C4-2B (cell line): ENCODE results near the gene ATP7B.

Source experiments
- H3K27ac ChIP-seq: fragments of 450-650 bp; 2 replicates; pipeline ENCODE4 v1.5.1; 2017
- CTCF ChIP-seq: fragments of 450-650 bp; conservative IDR thresholded peaks from 2 replicates; pipeline ENCODE4 v1.5.1; 2017; ENCODE audit warnings: mild to moderate bottlenecking
- ZFX ChIP-seq: fragments of 450-650 bp; IDR thresholded peaks from 2 replicates; pipeline ENCODE4 v1.6.1; 2017

Gene ATP7B

DNA sequence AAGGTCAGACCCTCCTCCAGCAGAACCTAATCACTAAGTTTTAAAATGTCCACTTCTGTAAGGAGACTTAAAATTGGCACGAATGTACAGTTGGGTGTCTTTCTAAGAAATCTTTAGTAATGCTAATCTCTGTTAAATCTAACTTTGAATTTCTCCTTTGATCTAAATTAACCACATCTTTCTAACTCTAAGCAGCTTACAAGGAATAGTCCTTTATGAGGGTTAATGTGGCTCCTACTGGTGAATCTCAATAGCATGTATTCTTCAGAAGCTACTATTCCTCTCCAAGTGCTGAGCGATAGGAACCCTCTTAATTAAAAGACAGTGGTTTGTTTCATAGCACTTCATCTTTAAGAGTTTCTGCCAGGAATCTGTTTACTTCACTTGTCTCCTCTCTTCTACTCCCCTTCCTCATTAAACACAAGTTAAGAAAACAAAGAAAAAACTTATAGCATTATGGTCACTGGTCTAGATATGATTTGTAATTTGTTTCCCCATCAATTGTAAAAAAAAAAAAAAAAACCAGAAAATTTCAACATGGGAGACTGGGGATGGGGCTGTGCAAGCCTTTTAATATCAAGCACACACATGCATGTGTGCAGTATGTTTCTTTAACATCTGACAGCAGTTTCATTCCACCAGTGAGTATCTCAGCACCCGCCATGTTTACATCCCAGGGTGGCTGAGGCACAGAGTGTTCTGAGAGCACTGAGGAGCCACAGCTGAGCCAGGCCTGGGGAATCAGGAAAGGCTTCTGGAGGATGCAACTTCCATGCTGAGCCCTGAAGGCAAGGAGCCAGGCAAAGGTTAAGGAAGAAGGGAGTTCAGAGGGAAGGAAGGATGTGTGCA, 57.7 kb downstream of the ATP7B start:
- no peak for TF ChIP-seq ZFX
- TF ChIP-seq CTCF: no peak
- H3K27ac ChIP-seq: no peak overlapping the region

DNA sequence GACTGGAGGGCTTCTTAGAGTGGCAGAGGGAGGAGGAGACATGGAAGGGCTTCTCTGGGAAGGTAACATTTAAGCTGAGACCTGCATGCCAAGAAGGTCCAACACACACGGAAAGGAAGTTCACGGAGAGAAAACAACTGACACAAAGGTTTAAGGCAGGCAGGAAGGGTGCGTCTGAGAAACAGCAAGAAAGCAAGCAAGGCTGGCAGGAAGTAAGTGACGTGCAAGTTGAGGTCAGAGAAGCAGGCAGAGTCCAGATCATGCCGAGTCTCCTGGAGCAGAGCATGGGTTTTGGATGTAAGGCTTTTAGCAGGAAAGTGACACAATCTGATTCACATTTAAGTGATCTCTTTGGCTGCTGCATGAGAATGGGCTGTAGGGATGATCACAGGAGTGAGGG, 60.5 kb downstream of the ATP7B start:
- TF ChIP-seq CTCF (no peak), ZFX (no peak)
- H3K27ac ChIP-seq: no peak overlapping the region

DNA sequence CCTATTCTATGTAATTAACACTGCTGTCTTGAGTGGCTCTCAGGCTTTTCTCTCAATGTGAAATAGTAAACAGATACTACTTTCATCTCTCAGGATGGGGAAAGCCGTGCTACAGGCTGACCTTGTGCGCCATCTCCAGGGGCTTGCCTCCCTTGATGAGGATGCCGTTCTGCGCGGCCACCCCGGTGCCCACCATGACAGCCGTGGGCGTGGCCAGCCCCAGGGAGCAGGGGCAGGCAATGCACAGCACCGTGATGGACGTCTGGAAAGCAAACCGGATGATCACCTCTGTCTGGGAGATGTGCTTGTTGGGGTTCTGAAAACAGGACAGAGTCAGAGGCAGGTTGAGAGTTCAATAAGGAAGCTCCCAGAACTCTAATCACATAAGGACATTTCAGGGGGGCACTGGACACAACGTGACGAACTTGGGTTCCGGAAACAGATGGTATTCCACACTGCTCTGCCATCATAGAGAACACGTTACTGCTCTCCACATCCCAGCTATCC, 65.0 kb downstream of the ATP7B start:
- H3K27ac ChIP-seq: no peak overlapping the region
- TF ChIP-seq CTCF (no peak), ZFX (no peak)

DNA sequence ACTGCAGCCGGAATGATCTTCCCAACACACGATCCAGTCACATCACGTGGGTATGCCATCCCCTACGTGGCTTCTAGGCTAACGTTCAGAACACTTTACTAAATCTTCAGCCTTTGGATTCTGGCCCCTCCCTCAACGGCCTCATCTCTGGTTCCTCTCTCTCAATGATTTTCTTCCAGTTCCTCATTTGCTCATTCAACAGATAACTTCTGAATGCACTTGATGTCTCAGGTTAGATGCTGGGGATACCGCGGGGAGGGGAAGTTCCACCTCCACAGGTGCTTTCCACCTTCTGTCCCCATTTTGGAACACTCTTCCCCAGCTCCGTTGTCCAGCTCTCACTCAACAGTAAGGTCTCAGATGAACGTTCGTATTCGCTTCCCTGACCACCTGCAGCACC, 66.1 kb downstream of the ATP7B start:
- no peak overlapping the region for H3K27ac ChIP-seq
- TF ChIP-seq CTCF (no peak), ZFX (no peak)

- TF ChIP-seq ZFX: no peak
- TF ChIP-seq CTCF: no peak
- H3K27ac ChIP-seq: no peak overlapping the region
Observed at GRCh38 chr13:51944428-51944827, 66.8 kb downstream of the ATP7B start.

DNA sequence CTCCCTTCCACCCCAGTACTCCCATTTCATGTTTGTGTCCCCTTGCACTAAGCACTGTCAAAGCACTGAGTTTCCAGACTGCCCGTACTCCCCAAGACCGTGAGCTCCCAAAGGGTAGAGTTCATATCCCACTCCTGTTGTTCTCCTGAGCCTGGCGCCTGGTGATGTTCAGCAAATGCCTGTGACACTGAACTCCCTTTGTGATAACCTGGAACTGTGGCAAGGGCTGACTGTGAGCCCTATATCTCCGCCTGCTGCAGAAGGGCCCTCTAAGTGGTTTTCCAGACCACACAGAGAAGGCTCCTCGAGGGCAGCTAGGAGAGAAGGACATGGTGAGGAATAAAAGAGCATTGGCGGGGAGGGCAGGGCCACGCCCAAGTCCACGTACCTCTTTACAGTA, 67.5 kb downstream of the ATP7B start:
- no peak overlapping the region for H3K27ac ChIP-seq
- TF ChIP-seq CTCF (no peak), ZFX (no peak)

DNA sequence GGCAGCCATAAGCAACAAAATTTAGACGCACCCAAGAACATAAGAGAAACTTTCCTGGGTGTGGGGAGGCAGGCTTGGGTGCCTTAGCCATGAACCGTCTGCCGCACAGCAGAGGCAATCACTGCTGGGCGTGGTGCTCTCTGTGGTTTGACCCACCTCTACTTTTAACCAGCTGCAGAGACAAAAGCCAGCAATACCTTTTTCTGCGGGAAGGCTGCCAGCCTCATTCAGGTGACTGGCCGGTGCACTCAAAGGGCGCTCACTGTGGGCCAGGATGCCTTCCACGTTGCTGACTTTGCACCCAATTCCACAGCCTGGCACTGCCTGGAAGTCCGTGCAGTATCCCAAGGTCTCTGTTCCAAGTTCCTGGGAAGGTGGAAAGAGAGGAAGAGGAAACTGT, 69.1 kb downstream of the ATP7B start:
- no peak overlapping the region for H3K27ac ChIP-seq
- TF ChIP-seq CTCF: no peak
- no peak for TF ChIP-seq ZFX
